Stimulated activated CD4-positive, alpha-beta T cell treated with anti-CD3 and anti-CD28 coated beads, Interleukin-1b, Interleukin-23, amount 100 ng/mL, for 48 hours (primary cell): ENCODE results near the gene SLC5A12.
"Not testable (repeated sequence)": the region's sequence is repeated elsewhere in the genome, so short reads cannot be mapped to it uniquely, and the experiment has no call there.

Source experiments
- DNase-seq: peaks from one replicate; pipeline ENCODE4 v3.0.0-alpha.2; 2020

Gene SLC5A12

GRCh38 chr11:26649884-26650283 lies 72.0 kb downstream of the SLC5A12 start:
- peak; percentile 3 for DNase-seq

GRCh38 chr11:26643314-26643713 lies 78.5 kb downstream of the SLC5A12 start:
- DNase-seq = not testable (repeated sequence)

- DNase-seq = no peak
These were observed 89.1 kb downstream of the SLC5A12 start for GRCh38 chr11:26632691-26633159.

- DNase-seq = no peak
These were observed 95.5 kb downstream of the SLC5A12 start for GRCh38 chr11:26626346-26626745.

- no peak for DNase-seq
These were observed 98.7 kb downstream of the SLC5A12 start for GRCh38 chr11:26623076-26623659.

- no peak for DNase-seq
These were observed 99.7 kb downstream of the SLC5A12 start for GRCh38 chr11:26622181-26622580.

- DNase-seq = no peak
These were observed 100.7 kb downstream of the SLC5A12 start for GRCh38 chr11:26621132-26621531.

GRCh38 chr11:26620282-26621045 lies 101.4 kb downstream of the SLC5A12 start:
- no peak for DNase-seq

GRCh38 chr11:26618441-26618840 lies 103.4 kb downstream of the SLC5A12 start:
- DNase-seq = no peak
